Activated CD4-positive, CD25-positive, alpha-beta regulatory T cell treated with anti-CD3 and anti-CD28 coated beads, Interleukin-2, amount 50 U/mL, for 72 hours (primary cell): ENCODE data around the gene CFAP46.
"Not testable (repeated sequence)": the region's sequence is repeated elsewhere in the genome, so short reads cannot be mapped to it uniquely, and the experiment has no call there.

Experiments
- DNase-seq: peaks from one replicate; pipeline ENCODE4 v3.0.0; 2021

Gene CFAP46

DNA sequence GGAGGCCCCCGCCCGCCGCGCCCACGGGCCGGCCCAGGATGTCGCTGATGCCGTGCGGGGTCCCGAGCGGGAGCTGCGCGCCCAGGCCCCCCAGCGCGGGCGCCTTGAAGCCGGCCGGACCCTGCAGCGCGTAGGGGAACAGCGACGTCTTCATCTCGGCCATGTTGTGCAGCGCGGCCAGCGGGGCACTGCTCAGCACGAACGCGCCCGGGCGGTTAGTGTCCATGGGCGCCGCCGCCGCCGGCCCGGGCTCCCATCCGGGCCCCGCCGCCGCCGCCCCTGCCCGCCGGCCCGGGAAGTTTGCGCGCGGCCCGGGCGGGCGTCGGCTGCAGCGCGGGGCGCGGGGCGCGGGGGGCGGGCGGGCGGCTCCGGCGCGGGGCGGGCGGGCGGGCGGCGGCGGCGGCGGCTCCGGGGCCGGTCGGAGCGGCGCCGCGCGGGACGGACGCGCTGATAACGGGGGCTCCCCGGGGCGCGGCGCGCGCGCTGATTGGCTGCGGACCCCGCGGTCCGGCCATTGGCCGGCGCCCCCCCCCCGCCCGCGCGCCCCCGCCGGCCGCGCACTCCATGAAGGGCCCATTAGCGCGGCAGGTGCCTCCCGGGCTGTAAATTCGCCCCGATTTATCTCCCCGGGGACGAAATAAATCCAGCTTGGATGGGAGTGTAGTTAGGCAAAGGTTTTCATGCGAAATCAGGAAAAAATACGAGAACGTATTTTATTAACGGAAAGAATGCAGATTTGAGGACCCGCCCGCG is 156.5 kb downstream of the CFAP46 start, which contains the start of gene NKX6-2:
NKX6-2 (minus strand) TSS at position 425 of the 753 bp plus-strand sequence; CDS start at position 226, 199 bp downstream.
- no peak for DNase-seq

GRCh38 chr10:132784866-132785722 is 157.3 kb downstream of the CFAP46 start:
- no peak for DNase-seq

DNA sequence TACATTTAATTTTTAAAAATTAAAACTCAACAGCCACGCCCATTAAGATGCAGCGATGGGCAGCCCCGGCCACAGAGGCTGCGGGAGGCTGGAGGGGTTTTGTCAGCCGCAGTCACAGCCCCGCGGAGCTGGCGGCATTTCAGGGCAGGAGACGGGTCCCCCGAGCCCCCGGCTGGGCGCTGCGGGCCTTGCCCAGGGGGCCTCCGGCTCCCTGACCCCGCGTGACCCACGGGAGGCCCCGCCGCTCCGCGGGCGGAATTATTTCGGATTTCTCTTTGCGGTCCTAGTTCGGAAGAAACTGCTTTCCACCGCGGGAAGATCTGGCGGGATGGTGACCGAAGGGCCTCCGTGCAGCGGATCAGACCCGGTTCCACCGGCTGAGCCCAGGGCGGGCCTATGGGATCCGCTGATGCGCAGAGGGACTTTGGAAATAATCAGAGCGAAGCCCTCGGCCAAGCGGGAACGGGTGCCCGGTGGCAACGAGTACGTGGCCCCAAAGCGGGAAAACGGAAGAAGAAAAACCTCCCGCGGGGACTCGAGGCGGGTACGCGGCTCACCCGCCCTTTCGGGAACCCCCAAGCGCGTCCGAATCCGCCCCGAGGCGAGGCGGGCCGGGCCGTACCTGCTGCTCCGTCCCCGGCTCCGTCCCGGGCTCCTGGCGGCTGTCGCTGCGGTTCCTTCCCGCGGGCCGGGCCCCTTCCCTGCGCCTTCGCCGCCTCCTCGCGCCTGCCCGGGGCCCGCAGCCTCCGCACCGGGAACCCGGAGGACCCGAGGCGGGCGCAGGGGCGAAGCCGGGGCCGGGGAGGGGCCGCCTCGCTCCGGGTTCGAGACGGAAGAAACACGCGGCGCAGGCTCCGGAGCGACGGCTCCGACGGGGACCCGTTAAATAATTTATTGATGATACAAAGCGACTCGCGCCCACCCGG is 158.2 kb downstream of the CFAP46 start:
- DNase-seq = no peak

GRCh38 chr10:132783165-132783939 is 159.0 kb downstream of the CFAP46 start:
- no peak for DNase-seq

DNA sequence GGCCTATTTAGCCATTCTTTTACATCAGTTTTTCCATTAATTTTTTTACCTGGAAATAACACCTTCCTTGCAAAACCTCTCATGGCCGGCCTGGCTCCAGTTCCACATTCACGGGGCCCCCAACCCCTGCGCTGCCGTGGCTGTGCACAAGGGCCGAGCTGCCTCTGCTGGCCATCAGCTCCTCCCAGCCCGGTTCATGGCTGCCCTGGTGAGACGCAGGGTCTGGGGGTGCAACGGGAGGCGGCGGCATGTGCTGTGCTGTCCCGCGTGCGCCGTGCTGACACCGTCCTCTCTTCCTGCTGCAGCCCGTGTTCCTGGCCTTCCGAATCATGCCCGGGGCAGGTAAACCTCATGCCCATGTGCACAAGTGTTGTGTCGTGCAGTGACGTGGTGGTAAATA is 160.8 kb downstream of the CFAP46 start:
- no peak for DNase-seq

DNA sequence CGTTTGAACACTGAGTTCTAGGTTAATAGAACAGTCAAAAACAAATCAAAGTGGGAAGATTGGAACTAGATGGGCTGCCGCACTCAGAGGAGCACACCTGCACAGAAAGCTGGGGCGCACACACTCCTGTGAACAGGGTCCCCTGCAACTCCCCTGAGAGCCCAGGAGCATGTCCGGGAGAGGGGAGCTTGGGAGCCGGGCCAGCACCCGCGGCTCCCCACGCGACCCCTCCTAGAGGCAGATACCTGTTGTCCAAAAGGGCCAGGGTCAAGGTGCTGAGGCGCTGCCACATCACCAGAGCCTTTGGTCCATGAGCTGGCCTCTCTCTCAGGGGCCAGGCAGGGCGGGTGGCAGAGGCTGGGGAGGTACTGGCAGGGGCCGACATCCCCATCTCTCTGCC is 162.0 kb downstream of the CFAP46 start:
- no peak for DNase-seq

GRCh38 chr10:132779549-132780294 is 162.6 kb downstream of the CFAP46 start:
- DNase-seq = no peak

DNA sequence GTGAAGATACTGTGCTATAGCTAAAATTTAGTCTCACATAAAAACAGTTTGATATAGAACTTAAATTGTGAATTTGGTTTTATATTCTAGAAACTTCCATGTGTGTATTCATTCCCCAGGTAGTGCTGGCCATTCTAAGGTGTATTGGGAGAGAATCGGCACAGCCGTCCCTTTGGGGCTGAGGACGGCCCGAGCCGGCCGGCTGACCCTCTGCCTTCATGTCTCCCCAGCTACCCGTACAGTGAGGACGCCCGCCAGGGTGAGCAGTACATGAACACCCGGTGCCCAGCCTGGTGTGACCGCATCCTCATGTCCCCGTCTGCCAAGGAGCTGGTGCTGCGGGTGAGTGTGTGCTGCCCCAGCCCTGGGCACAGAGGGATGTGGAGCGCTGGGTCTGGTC is 164.9 kb downstream of the CFAP46 start:
- no peak for DNase-seq

GRCh38 chr10:132776821-132777220 is 165.5 kb downstream of the CFAP46 start:
- no peak for DNase-seq

- no peak for DNase-seq
Observed at GRCh38 chr10:132776186-132776585, 166.2 kb downstream of the CFAP46 start.

DNA sequence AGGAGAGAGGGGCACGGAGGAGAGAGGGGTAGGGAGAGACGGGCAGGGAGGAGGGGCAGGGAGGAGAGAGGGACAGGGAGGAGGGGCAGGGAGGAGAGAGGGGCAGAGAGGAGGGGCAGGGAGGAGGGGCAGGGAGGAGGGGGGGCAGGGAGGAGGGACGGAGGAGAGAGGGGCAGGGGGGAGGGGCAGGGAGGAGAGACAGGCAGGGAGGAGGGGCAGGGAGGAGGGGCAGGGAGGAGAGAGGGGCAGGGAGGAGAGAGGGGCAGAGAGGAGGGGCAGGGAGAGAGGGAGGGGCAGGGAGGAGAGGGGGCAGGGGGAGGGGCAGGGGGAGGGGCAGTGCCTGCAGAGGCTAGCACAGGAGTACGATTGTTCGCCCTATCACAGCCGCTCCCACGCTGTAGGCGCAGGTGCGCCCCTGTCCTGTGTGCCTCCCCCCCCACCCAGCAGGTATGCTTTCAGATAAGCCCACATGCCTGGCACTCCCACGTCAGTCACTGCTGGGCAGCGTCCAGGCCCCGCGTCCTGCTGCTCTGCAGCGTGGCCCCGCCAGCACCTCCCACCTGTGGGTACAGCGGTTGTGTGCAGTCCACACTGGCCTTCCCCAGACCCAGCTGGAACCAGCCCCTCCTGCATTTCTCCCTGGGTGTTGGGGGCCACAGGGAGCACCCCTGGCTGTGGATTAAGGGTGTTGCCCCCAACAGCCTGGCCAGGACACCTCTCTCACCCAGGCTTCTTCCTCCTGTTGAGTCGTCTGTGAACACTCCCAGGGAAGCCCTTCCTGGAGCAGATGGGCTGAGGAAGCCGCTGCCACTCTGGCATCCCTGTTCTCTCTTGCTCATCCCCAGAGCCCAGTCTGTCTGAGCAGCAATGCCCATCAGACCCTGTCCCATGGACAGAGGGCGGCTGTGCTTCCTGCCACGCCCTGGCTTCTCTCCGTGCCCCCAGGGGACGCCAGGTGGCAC is 167.2 kb downstream of the CFAP46 start:
- DNase-seq = no peak

GRCh38 chr10:132774181-132774901 is 168.0 kb downstream of the CFAP46 start:
- DNase-seq = no peak

DNA sequence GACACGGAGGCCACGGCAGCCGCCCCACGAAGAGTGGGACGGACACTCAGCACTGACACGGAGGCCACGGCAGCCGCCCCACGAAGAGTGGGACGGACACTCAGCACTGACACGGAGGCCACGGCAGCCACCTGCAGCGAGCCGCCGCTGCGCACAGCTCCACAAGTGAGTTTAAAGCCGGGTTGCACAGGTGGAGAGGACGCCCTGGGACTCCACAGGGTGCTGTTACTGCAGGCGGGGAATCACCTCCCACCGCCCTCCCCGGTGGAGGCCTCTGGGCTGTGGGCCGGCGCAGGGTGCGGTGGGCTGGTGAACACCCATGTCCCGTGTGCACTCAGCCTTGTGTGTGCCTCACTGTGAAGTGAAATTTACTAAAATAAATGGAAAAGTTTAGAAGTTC is 169.6 kb downstream of the CFAP46 start:
- DNase-seq = not testable (repeated sequence)

DNA sequence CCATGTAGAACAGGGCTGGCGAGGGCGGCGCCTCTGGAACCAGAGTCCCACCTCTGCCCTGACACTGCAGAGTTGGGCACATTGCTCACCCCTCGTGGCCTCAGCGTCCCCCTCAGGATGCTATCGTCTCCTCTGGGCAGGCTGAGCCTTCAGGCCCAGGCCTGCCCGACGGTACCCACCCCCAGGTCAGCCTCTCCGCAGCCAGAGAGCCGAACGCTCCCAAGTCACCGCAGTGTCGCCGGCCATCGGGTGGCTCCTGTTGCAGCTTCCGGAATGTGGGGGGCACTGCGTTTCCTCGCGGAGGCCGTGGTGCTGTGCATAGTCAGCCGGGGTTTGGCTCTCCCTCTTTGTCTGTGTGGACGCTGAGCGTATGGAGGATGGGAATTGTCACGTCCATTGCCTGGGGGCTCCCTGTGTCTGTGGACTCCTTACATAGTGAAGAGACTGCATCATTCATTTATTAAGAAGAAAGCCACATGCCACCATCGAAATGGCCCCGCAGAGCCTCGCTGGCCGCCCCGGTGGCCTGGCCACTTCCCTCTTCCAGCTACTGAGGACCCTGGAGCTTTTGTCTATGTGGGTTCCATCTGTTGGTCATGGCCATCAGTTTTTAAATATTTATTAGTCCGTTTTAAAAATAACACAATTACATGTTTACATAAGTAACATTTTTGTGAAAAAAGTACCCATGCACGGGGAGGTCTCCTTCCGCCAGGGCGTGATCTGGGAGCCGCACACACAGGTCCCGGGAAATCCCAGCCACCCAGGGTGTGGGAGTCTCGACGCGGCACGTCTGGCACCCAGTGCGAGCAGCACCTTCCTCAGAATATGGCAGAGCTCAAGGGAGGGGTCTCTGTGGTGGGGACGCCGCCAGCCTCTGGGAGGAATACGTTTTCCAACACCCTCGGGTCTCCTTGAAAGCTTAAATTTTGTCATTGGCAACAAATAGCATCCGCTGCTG is 172.0 kb downstream of the CFAP46 start:
- no peak for DNase-seq

- no peak for DNase-seq
Observed at GRCh38 chr10:132768346-132769248, 173.8 kb downstream of the CFAP46 start.

GRCh38 chr10:132766291-132766690 is 176.1 kb downstream of the CFAP46 start:
- DNase-seq = no peak

- no peak for DNase-seq
Observed at GRCh38 chr10:132765435-132765834, 176.9 kb downstream of the CFAP46 start.
